Spleen (tissue), 11 donors: ENCODE data around the gene CEP55. TPM values are rescaled to one million over a fixed set of nuclear protein-coding genes. Genes with fewer than 3 reads are reported as not detected.

ENCODE experiments used
- DNase-seq: peaks from one replicate; pipeline ENCODE4 v3.0.0-alpha.2; 2020
- H3K27ac ChIP-seq, 8 donors: fragments of 200-600 bp; sonication (generic) in 7 of 8; 1 replicate in 4 of 8; 2 replicates in 4 of 8; pipeline versions ENCODE4 v1.5.0 to v1.8.0; 2016 to 2021; ENCODE audit warnings: inconsistent platforms in 4 of 8, mild to moderate bottlenecking in 4 of 8, moderate library complexity in 1 of 8
- H3K27me3 ChIP-seq, 7 donors: fragments of 200-600 bp; sonication (generic) in 6 of 7; replicated peaks in 1 of 7; 1 replicate in 4 of 7; 2 replicates in 3 of 7; pipeline versions ENCODE4 v1.5.0 to v1.8.0; 2016 to 2021; ENCODE audit warnings: inconsistent platforms in 3 of 7, mild to moderate bottlenecking in 1 of 7
- H3K36me3 ChIP-seq, 6 donors: fragments of 200-600 bp; sonication (generic) in 5 of 6; 1 replicate in 4 of 6; 2 replicates in 2 of 6; pipeline versions ENCODE4 v1.5.0 to v1.8.0; 2016 to 2021; ENCODE audit warnings: inconsistent platforms in 2 of 6
- H3K4me1 ChIP-seq, 6 donors: fragments of 200-600 bp; sonication (generic) in 5 of 6; 1 replicate in 3 of 6; 2 replicates in 3 of 6; pipeline versions ENCODE4 v1.5.0 to v1.8.0; 2016 to 2021; ENCODE audit warnings: inconsistent platforms in 3 of 6
- H3K4me3 ChIP-seq, 8 donors: fragments of 200-600 bp; sonication (generic) in 7 of 8; 1 replicate in 4 of 8; 2 replicates in 4 of 8; pipeline versions ENCODE4 v1.5.0 to v1.8.0; 2016 to 2021; ENCODE audit warnings: inconsistent platforms in 4 of 8, mild to moderate bottlenecking in 4 of 8, moderate library complexity in 2 of 8
- H3K9me3 ChIP-seq, 8 donors: fragments of 200-600 bp; sonication (generic) in 7 of 8; 1 replicate in 4 of 8; 2 replicates in 4 of 8; pipeline versions ENCODE4 v1.5.0 to v1.8.0; 2016 to 2021; ENCODE audit warnings: inconsistent platforms in 4 of 8
- POLR2A ChIP-seq, 3 donors: fragments of 450-650 bp; IDR thresholded peaks; one replicate each; pipeline ENCODE4 v1.5.1; 2017; ENCODE audit warnings: antibody characterized with exemption in 3 of 3, mild to moderate bottlenecking in 1 of 3
- POLR2AphosphoS5 ChIP-seq, 3 donors: sonication (generic); formaldehyde crosslinking; IDR thresholded peaks; one replicate each; pipeline ENCODE4 v1.5.1; 2017; ENCODE audit warnings: antibody characterized with exemption in 3 of 3
- WGBS, 5 donors: extraction: QIAGEN DNeasy Blood & Tissue Kit in 3 of 5; methylation state at CpG; one replicate each; pipeline versions ENCODE4 v1.1.5 to v1.1.7; 2013 to 2018; 5-methylcytosine and 5-hydroxymethylcytosine counted together
- intact Hi-C: fragments of 100-400 bp; cut with DNase I; formaldehyde crosslinking; loops from one replicate; pipeline ENCODE4 v1.15.0; 2023; ENCODE audit warnings: low total_unique reads
- polyA plus RNA-seq, 3 donors: library from polyadenylated mRNA; stranded (reverse); fragments of 200-250 nt; gene quantifications; one replicate each; pipeline ENCODE4 v1.2.1, GENCODE V29; 2013
- total RNA-seq, 7 donors: library from RNA; depleted of rRNA in 3 of 7; stranded (reverse); fragments of >200 nt in 3 of 7; fragmentation: NEBNext Ultra II Directional in 4 of 7; extraction: Animal tissue kit (Norgen Biotek cat#: 25700) in 4 of 7; gene quantifications; one replicate each; pipeline versions ENCODE4 v1.1.0 to v1.2.1, GENCODE V29; 2016 to 2021
- TF ChIP-seq, protein P1 (sequence below), 11 experiments: fragments of 200-600 bp in 7 of 11; fragments of 450-650 bp in 4 of 11; sonication (generic) in 4 of 11; IDR thresholded peaks in 8 of 11; conservative IDR thresholded peaks in 3 of 11; 1 replicate in 7 of 11; 2 replicates in 4 of 11; pipeline versions ENCODE4 v1.4.0 to v1.8.0; 2016 to 2021; ENCODE audit warnings: antibody characterized with exemption in 11 of 11, inconsistent platforms in 4 of 11, mild to moderate bottlenecking in 1 of 11
- donor health status: healthy with polysubstance abuse.
- donor health status: DM: no; HTN: no; CAD: no; lungs with moderate emphysema.
- donor health status: DM: no; HTN: no; CAD: no.
- donor health status: Bipolar disorder and iron deficiency.
- donor health status: healthy.
- donor health status: DM: no; HTN: no; CAD: no.
- donor health status: DM: yes; HTN: yes; CAD: no.

Gene CEP55
- total and polyA plus RNA-seq, 10 donors: 0.95 to 6.6 (median 3.1) TPM

DNA sequence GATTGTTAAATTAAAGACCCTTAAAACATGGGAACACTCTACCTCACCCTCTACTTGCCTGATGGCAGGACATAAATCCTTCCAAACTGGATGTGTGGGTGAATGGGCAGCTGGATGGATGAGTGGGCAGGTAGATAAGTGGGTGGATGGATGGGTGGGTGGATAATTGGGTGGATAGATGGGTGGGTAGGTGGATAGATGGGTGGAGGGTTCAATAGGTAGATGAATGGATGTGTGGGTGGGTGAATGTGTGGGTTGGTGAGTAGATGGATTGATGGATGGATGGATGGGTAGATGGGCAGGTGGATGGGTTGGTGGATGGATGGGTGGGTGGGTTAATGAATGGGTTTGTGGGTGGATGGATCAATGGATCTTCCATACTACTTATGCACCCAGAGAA is 51.1 kb downstream of the CEP55 start:
- H3K27ac ChIP-seq: no peak overlapping the region
- no peak for DNase-seq
- TF ChIP-seq POLR2A (IDR thresholded peaks at IDR 0.05) (no peak), POLR2AphosphoS5 (IDR thresholded peaks at IDR 0.05) (no peak)
- TF ChIP-seq, protein P1, sequence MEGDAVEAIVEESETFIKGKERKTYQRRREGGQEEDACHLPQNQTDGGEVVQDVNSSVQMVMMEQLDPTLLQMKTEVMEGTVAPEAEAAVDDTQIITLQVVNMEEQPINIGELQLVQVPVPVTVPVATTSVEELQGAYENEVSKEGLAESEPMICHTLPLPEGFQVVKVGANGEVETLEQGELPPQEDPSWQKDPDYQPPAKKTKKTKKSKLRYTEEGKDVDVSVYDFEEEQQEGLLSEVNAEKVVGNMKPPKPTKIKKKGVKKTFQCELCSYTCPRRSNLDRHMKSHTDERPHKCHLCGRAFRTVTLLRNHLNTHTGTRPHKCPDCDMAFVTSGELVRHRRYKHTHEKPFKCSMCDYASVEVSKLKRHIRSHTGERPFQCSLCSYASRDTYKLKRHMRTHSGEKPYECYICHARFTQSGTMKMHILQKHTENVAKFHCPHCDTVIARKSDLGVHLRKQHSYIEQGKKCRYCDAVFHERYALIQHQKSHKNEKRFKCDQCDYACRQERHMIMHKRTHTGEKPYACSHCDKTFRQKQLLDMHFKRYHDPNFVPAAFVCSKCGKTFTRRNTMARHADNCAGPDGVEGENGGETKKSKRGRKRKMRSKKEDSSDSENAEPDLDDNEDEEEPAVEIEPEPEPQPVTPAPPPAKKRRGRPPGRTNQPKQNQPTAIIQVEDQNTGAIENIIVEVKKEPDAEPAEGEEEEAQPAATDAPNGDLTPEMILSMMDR (IDR thresholded peaks at IDR 0.05 in 8 of 11, conservative IDR thresholded peaks at IDR 0.05 in 3 of 11): no peak
- H3K4me1 ChIP-seq: peaks cover 0 to under 1% (median 0%) of the 10 kb centered on the region in 6 donors
- H3K36me3 ChIP-seq: no peaks in the 10 kb centered on the region
- intact Hi-C loops: no loop called here
- H3K27me3 ChIP-seq: peaks cover 0 to 4% (median 0%) of the 10 kb centered on the region in 7 donors
- no peak overlapping the region for H3K4me3 ChIP-seq
- H3K9me3 ChIP-seq: no peaks in the 10 kb centered on the region

DNA sequence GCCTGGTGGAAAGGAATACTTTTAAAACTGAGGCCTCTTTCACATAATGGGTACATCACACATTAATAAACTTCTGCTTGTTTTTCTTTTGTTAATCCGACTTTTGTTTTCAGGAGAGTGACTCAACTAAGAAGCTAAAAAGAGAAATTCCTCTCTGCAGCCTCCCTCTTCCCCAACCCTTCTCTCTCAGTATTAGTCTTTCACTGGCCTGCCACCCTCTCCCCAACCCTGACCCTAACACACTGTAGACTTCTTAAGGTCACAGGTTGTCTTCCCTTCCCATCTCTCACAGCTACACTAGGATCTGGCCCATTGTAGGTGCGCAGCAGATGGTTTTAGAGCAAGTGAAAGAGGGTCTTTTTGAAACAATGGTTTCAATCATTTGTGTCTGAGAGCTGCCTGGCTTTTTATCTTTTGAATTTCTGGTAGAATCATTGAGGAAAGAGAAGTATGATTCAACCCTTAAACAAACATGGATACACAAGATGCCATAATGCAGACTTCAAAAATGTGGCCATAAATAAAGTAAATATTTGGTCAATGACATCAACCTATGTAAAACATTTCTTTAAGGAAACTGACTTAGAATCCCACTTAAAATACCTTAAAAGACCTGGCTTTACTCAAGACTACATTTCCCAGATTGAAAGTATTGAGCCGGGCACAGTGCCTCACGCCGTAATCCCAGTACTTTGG is 52.1 kb downstream of the CEP55 start:
- H3K4me3 ChIP-seq: no peak overlapping the region
- no peak overlapping the region for H3K27ac ChIP-seq
- no peak for DNase-seq
- WGBS, 5 donors: 67 to 95% (median 93%) methylated on average over 5 of the region's 5 CpGs
- H3K4me1 ChIP-seq: no peaks in the 10 kb centered on the region
- TF ChIP-seq POLR2AphosphoS5 (IDR thresholded peaks at IDR 0.05): no peak
- no peak for TF ChIP-seq POLR2A (IDR thresholded peaks at IDR 0.05)
- TF ChIP-seq, protein P1 (IDR thresholded peaks at IDR 0.05 in 8 of 11, conservative IDR thresholded peaks at IDR 0.05 in 3 of 11): no peak
- no peaks in the 10 kb centered on the region for H3K9me3 ChIP-seq
- peaks cover 0 to 4% (median 0%) of the 10 kb centered on the region in 7 donors for H3K27me3 ChIP-seq
- intact Hi-C loops: no loop called here
- no peaks in the 10 kb centered on the region for H3K36me3 ChIP-seq

DNA sequence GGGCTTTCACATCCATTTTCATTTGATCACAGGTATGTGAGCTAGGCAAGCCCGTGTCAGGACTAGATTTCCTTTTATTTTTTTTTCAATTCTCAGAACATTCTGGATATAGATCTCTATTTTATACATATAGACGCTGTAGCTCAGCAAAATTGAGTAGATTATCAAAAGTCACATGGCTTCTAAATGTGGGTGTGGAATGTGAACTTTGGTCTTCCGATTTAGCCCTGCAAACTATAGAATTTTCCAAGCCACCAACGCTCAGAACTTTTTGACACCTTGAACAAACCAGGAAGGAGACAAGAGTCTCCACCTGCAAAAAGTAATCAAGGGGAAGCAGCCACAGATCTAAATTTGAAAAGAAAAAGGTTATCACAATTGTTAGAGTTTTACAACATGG is 54.2 kb downstream of the CEP55 start:
- Histone ChIP-seq H3K4me1 (peaks cover 0 to 8% (median 0%) of the 10 kb centered on the region in 6 donors), H3K4me3 (no peak overlapping the region), H3K36me3 (no peaks in the 10 kb centered on the region), H3K27ac (no peak overlapping the region), H3K9me3 (no peaks in the 10 kb centered on the region), H3K27me3 (peaks cover 0 to 13% (median 0%) of the 10 kb centered on the region in 7 donors)
- DNase-seq: no peak
- intact Hi-C loops: loop anchor here (10.0 kb wide), 1 partner anchor 124 kb away; no protein-coding TSS in a partner anchor
- 82 to 94% (median 87%) methylated on average over 4 of the region's 4 CpGs for WGBS, 5 donors
- TF ChIP-seq POLR2AphosphoS5 (IDR thresholded peaks at IDR 0.05) (no peak), POLR2A (IDR thresholded peaks at IDR 0.05) (no peak)
- TF ChIP-seq, protein P1 (IDR thresholded peaks at IDR 0.05 in 8 of 11, conservative IDR thresholded peaks at IDR 0.05 in 3 of 11): no peak

GRCh38 chr10:93552780-93553179 is 56.4 kb downstream of the CEP55 start:
- no peak for TF ChIP-seq POLR2A (IDR thresholded peaks at IDR 0.05)
- no peak for TF ChIP-seq POLR2AphosphoS5 (IDR thresholded peaks at IDR 0.05)
- TF ChIP-seq, protein P1 (IDR thresholded peaks at IDR 0.05 in 8 of 11, conservative IDR thresholded peaks at IDR 0.05 in 3 of 11): no peak
- H3K4me1 ChIP-seq: peaks cover 0 to 8% (median 0%) of the 10 kb centered on the region in 6 donors
- no peak overlapping the region for H3K27ac ChIP-seq
- H3K36me3 ChIP-seq: no peaks in the 10 kb centered on the region
- no peaks in the 10 kb centered on the region for H3K9me3 ChIP-seq
- DNase-seq: no peak
- H3K4me3 ChIP-seq: no peak overlapping the region
- intact Hi-C loops: loop anchor here (10.0 kb wide), 1 partner anchor 122 kb away; no protein-coding TSS in a partner anchor
- H3K27me3 ChIP-seq: peaks cover 0 to 9% (median 0%) of the 10 kb centered on the region in 7 donors
- whole genome bisulfite sequencing, 5 donors: 92 to 98% (median 96%) methylated on average over 3 of the region's 3 CpGs
